ENCODE results near the gene CNN3.
A peak's percentile ranks its signal among the peaks of the same experiment; 100 is the strongest.

Gene CNN3

DNA sequence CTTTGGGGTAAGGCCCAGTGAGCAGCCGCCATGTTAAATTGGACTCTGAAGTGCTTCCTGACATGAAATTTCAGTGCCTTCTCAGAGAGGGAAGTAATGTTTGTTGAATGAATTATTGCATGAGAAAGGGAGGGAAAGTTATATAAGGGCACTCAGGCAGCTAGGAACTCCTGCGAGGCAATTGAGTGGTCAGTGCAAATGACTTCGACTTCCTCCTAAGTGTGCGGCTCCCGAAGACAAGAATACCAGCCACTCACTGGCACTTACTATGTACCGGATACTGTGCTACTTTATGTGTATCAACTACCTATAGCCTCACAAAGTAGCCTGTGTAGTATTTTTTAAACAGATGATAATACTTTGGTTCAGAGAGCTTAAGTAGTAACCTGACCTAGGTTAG, 52.5 kb downstream of the CNN3 start:
- no peak for DNase-seq (ENCODE audit: low read depth, low spot score)
- in situ Hi-C loops (cut with HindIII; ENCODE audit: low sequenced_read_pairs) = no loop called here
- no peak overlapping the region for H3K4me3 ChIP-seq (ENCODE audit: low read depth, low read length)
- no peak for TF ChIP-seq CTCF (IDR thresholded peaks at IDR 0.05; ENCODE audit: low read depth, low read length)

- in situ Hi-C loops (cut with HindIII; ENCODE audit: low sequenced_read_pairs) = no loop called here
- no peak overlapping the region for H3K4me3 ChIP-seq (ENCODE audit: low read depth, low read length)
- peak; percentile 35 for DNase-seq (ENCODE audit: low read depth, low spot score)
- no peak for TF ChIP-seq CTCF (IDR thresholded peaks at IDR 0.05; ENCODE audit: low read depth, low read length)
Measured at GRCh38 chr1:94873520-94874351, 53.2 kb downstream of the CNN3 start.

DNA sequence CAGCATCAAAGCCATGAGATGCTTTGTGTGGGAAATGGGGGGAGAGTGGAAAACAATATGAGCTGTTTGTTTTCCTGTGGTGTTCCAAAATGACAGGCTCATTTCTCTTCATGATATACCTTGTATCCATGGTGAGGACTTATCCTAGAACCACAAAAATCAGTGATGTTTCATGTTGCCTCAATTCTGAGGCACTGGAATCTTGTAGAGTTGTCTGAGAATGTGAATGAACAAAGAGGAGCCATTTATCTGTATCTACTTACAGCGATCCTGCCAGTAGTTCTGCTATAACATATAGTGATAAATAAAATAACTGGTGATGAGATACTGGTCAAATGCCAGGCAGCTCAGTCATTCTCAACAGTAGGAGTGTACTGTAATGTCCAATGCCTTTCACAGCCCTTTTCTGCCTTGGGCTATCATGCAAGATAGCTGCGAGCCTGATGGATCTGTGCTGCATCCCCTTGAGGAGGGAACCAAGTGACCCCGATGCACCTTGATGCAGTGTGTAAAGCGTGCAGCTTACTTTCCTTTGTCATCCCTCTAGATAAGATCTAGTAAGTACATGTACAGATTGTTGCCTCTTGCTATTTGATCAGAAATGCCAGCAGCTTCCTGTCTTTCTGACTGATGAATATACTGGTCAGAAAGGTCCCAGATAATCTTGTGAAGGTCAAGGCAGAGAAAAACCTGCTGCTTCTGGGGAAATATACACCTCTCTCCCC, 54.0 kb downstream of the CNN3 start:
- TF ChIP-seq CTCF (IDR thresholded peaks at IDR 0.05; ENCODE audit: low read depth, low read length) = no peak
- peak; percentile 29 for DNase-seq (ENCODE audit: low read depth, low spot score)
- no peak overlapping the region for H3K4me3 ChIP-seq (ENCODE audit: low read depth, low read length)
- in situ Hi-C loops (cut with HindIII; ENCODE audit: low sequenced_read_pairs) = no loop called here

- no peak overlapping the region for H3K4me3 ChIP-seq (ENCODE audit: low read depth, low read length)
- DNase-seq (ENCODE audit: low read depth, low spot score) = peak; percentile 70
- in situ Hi-C loops (cut with HindIII; ENCODE audit: low sequenced_read_pairs) = no loop called here
- TF ChIP-seq CTCF (IDR thresholded peaks at IDR 0.05; ENCODE audit: low read depth, low read length) = no peak
Measured at GRCh38 chr1:94871031-94871430, 55.9 kb downstream of the CNN3 start.

- peak; percentile 88 for DNase-seq (ENCODE audit: low read depth, low spot score)
- H3K4me3 ChIP-seq (ENCODE audit: low read depth, low read length) = no peak overlapping the region
- no peak for TF ChIP-seq CTCF (IDR thresholded peaks at IDR 0.05; ENCODE audit: low read depth, low read length)
- in situ Hi-C loops (cut with HindIII; ENCODE audit: low sequenced_read_pairs) = no loop called here
Measured at GRCh38 chr1:94866164-94866807, 60.6 kb downstream of the CNN3 start.

DNA sequence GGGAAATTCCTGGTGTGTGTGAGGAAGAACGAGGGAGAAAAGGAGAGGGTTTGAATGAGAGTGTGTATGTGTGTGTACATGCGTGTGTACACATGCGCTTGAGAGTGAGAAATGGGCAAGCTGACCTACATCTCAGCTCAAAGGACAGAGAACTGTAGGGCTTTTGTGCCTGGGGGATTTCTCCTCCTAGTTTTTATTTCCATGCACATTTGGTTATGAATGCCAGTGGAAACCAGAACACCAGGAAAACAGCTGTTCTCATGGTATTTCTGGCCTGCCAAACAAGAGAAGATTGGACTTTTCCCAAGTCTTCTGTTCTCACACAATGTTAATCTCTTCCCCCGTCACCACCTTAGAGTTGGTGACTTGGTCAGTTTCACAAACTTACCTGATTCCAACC, 61.5 kb downstream of the CNN3 start:
- DNase-seq (ENCODE audit: low read depth, low spot score) = peak; percentile 77
- no peak overlapping the region for H3K4me3 ChIP-seq (ENCODE audit: low read depth, low read length)
- in situ Hi-C loops (cut with HindIII; ENCODE audit: low sequenced_read_pairs) = no loop called here
- no peak for TF ChIP-seq CTCF (IDR thresholded peaks at IDR 0.05; ENCODE audit: low read depth, low read length)
